SU-DHL-6 (cell line): ENCODE measurements around the gene ATG4C.
"Not testable (repeated sequence)": the region's sequence is repeated elsewhere in the genome, so short reads cannot be mapped to it uniquely, and the experiment has no call there.

Experiments
- H2AFZ ChIP-seq: fragments of 200-600 bp; sonication (generic); 2 replicates; pipeline ENCODE4 v1.6.1; 2014; ENCODE audit warnings: low read depth, mild to moderate bottlenecking, moderate library complexity, mixed read lengths, antibody characterized with exemption, low read length; ENCODE audit not compliant: severe bottlenecking
- H3F3A ChIP-seq: fragments of 200-600 bp; shearing (Covaris generic); 2 replicates; pipeline ENCODE4 v1.6.0; 2016; ENCODE audit warnings: antibody characterized with exemption, mild to moderate bottlenecking; ENCODE audit not compliant: insufficient read depth
- H3K27ac ChIP-seq: fragments of 200-600 bp; sonication (generic); 2 replicates; pipeline ENCODE4 v1.5.1; 2016; ENCODE audit warnings: low read depth, mild to moderate bottlenecking, low read length, moderate library complexity, mixed read lengths
- H3K27me3 ChIP-seq: fragments of 200-600 bp; sonication (generic), shearing (Covaris generic); 2 replicates; pipeline ENCODE4 v1.6.0; 2014; ENCODE audit warnings: mild to moderate bottlenecking, low read length
- H3K36me3 ChIP-seq: fragments of 200-600 bp; sonication (generic); 2 replicates; pipeline ENCODE4 v1.6.1; 2014; ENCODE audit warnings: mild to moderate bottlenecking, low read length, mixed read lengths
- H3K4me2 ChIP-seq: fragments of 300-600, 200-600 bp; shearing (Covaris generic), sonication (generic); 2 replicates; pipeline ENCODE4 v1.6.0; 2014; ENCODE audit warnings: low read length, low read depth, mild to moderate bottlenecking; ENCODE audit not compliant: poor library complexity, severe bottlenecking
- H3K4me3 ChIP-seq: fragments of 200-600 bp; sonication (generic); 2 replicates; pipeline ENCODE4 v1.5.1; 2014; ENCODE audit warnings: antibody characterized with exemption, low read length, mild to moderate bottlenecking, mixed read lengths; ENCODE audit not compliant: insufficient read depth, poor library complexity, severe bottlenecking
- H3K79me2 ChIP-seq: fragments of 200-600 bp; sonication (generic); 2 replicates; pipeline ENCODE4 v1.6.1; 2014; ENCODE audit warnings: mild to moderate bottlenecking, low read length, moderate library complexity; ENCODE audit not compliant: insufficient read depth
- H3K9ac ChIP-seq: fragments of 200-600 bp; sonication (generic); 2 replicates; pipeline ENCODE4 v1.7.0; 2014; ENCODE audit warnings: mild to moderate bottlenecking, low read length
- H3K9me2 ChIP-seq: fragments of 200-600 bp; sonication (generic); replicated peaks from 2 replicates; pipeline ENCODE4 v1.6.1; 2014; ENCODE audit warnings: low read length; ENCODE audit not compliant: insufficient read depth
- H3K9me3 ChIP-seq: fragments of 200-600 bp; sonication (generic); 2 replicates; pipeline ENCODE4 v1.6.1; 2014; ENCODE audit warnings: low read length, mixed read lengths; ENCODE audit not compliant: insufficient read depth
- H4K20me1 ChIP-seq: fragments of 200-600 bp; sonication (generic); 2 replicates; pipeline ENCODE4 v1.6.1; 2014; ENCODE audit warnings: low read depth, mild to moderate bottlenecking, antibody characterized with exemption, low read length, moderate library complexity, mixed read lengths
- EZH2phosphoT487 ChIP-seq: fragments of 200-600 bp; sonication (generic), shearing (Covaris generic); conservative IDR thresholded peaks from 2 replicates; pipeline ENCODE4 v1.6.1; 2018; ENCODE audit warnings: mild to moderate bottlenecking, antibody characterized with exemption, low read length, moderate library complexity, mixed read lengths
- TF ChIP-seq, protein P1 (sequence below): fragments of 200-600 bp; sonication (generic); IDR thresholded peaks from one replicate; pipeline ENCODE4 v1.5.1; 2017; ENCODE audit warnings: antibody characterized with exemption, mild to moderate bottlenecking, low read length, moderate library complexity; ENCODE audit not compliant: insufficient read depth, poor library complexity, severe bottlenecking

The ATG4C gene

DNA sequence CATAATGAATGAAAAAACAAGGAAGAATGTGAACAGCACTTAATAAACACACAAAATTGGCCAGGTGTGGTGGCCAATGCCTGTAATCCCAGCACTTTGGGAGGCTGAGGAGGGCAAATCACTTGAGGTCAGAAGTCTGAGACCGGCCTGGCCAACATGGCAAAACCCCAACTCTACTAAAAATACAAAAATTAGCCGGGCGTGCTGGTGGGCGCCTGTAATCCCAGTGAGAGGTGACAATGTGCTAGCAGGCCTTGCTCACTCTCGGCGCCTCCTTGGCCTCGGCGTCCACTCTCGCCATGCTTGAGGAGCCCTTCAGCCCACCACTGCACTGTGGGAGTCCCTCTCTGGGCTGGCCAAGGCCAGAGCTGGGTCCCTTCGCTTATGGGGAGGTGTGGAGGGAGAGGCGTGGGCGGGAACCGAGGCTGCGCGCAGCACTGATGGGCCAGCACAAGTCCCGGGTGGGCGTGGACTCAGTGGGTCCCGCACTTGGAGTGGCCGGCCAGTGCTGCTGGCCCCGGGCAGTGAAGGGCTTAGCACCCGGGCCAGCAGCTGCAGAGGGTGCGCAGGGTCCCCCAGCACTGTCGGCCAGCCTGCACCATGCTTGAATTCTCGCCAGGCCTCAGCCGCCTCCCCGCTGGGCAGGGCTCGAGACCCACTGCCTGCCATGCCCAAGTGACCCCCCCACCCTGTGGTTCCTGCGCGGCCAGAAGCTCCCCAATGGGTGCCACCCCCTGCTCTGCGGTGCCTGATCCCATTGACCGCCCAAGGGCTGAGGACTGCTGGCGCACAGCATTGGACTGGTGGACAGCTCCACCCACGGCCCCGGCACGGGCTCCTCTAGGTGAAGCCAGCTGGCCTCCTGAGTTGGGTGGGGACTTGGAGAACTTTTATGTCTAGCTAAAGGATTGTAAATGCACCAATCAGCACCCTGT, 30.6 kb upstream of the ATG4C start:
- H3F3A ChIP-seq: no peaks in the 10 kb centered on the region
- no peak for TF ChIP-seq EZH2phosphoT487
- TF ChIP-seq, protein P1, sequence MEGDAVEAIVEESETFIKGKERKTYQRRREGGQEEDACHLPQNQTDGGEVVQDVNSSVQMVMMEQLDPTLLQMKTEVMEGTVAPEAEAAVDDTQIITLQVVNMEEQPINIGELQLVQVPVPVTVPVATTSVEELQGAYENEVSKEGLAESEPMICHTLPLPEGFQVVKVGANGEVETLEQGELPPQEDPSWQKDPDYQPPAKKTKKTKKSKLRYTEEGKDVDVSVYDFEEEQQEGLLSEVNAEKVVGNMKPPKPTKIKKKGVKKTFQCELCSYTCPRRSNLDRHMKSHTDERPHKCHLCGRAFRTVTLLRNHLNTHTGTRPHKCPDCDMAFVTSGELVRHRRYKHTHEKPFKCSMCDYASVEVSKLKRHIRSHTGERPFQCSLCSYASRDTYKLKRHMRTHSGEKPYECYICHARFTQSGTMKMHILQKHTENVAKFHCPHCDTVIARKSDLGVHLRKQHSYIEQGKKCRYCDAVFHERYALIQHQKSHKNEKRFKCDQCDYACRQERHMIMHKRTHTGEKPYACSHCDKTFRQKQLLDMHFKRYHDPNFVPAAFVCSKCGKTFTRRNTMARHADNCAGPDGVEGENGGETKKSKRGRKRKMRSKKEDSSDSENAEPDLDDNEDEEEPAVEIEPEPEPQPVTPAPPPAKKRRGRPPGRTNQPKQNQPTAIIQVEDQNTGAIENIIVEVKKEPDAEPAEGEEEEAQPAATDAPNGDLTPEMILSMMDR: no peak
- H3K9ac ChIP-seq: no peak overlapping the region
- H3K27ac ChIP-seq: no peak overlapping the region
- H3K9me3 ChIP-seq: no peaks in the 10 kb centered on the region
- H3K79me2 ChIP-seq: no peaks in the 10 kb centered on the region
- H2AFZ ChIP-seq: no peak overlapping the region
- H3K36me3 ChIP-seq: no peaks in the 10 kb centered on the region
- H3K4me3 ChIP-seq: no peak overlapping the region
- no peaks in the 10 kb centered on the region for H4K20me1 ChIP-seq
- no peak overlapping the region for H3K4me2 ChIP-seq
- H3K27me3 ChIP-seq: no peaks in the 10 kb centered on the region
- no peaks in the 10 kb centered on the region for H3K9me2 ChIP-seq

- not testable (repeated sequence) for H3K4me2 ChIP-seq, H3K4me3 ChIP-seq, H2AFZ ChIP-seq, H3K27ac ChIP-seq, H3K36me3 ChIP-seq, H3F3A ChIP-seq, H3K79me2 ChIP-seq, H4K20me1 ChIP-seq, H3K9me3 ChIP-seq, H3K9ac ChIP-seq, H3K27me3 ChIP-seq, H3K9me2 ChIP-seq
These were observed 29.0 kb upstream of the ATG4C start for GRCh38 chr1:62754938-62755337.

GRCh38 chr1:62756255-62756884, 27.6 kb upstream of the ATG4C start:
- not testable (repeated sequence) for H3K4me2 ChIP-seq, H3F3A ChIP-seq, H3K27me3 ChIP-seq, H3K27ac ChIP-seq, H4K20me1 ChIP-seq, H3K36me3 ChIP-seq, H3K9ac ChIP-seq, H3K4me3 ChIP-seq, H3K79me2 ChIP-seq, H2AFZ ChIP-seq, H3K9me2 ChIP-seq, H3K9me3 ChIP-seq

DNA sequence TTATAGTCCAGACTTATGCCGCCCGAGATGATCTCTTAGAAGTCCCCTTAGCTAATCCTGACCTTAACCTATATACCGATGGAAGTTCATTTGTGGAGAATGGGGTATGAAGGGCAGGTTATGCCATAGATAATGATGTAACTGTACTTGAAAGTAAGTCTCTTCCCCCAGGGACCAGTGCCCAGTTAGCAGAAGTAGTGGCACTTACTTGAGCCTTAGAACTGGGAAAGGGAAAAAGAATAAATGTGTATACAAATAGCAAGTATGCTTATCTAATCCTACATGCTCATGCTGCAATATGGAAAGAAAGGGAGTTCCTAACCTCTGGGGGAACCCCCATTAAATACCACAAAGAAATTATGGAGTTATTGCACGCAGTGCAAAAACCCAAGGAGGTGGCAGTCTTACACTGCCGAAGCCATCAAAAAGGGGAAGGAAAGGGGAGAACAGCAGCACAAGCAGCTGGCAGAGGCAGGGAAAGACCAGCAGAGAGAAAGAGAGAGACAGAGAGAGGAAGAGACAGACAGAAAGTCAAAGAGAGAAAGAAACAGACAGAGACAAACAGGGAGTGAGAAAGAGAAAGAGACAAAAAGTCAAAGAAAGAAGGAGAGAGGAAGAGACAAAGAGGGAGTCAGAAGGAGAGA, 24.6 kb upstream of the ATG4C start:
- not testable (repeated sequence) for H3K4me3 ChIP-seq, H3K9ac ChIP-seq, H3K79me2 ChIP-seq, H4K20me1 ChIP-seq, H3K4me2 ChIP-seq, H3K27me3 ChIP-seq, H3K9me2 ChIP-seq, H3K27ac ChIP-seq, H3F3A ChIP-seq, H3K36me3 ChIP-seq, H3K9me3 ChIP-seq, H2AFZ ChIP-seq

DNA sequence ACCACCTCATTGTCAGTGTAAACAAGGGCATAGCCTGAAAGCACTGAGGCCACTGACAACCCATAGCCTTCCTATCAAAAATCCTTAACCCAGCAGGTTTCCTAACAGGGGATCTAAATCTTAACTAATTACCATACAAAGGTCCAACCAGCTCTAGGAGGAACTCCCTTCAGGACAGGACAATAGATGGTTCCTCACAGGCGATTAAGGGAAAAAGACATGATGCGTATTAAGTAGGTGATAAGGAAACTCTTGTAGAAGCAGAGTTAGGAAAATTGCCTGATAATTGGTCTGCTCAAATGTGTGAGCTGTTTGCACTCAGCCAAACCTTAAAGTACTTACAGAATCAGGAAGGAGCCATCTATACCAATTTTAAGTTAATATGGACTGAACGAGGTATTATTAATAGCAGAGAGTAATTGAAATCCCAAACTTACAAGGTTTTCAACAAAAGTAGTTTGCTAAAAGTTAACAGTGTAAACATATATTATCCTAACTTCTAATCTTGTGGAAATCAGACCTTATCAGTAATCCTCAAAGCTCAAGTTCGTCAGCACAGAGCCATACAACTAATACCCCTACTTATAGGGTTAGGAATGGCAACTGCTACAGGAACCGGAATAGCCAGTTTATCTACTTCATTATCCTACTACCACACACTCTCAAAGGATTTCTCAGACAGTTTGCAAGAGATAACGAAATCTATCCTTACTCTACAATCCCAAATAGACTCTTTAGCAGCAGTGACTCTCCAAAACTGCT, 23.7 kb upstream of the ATG4C start:
- not testable (repeated sequence) for H3K4me2 ChIP-seq, H3K9me3 ChIP-seq, H3K9me2 ChIP-seq, H3K4me3 ChIP-seq, H4K20me1 ChIP-seq, H3K36me3 ChIP-seq, H3F3A ChIP-seq, H3K27ac ChIP-seq, H3K9ac ChIP-seq, H2AFZ ChIP-seq, H3K79me2 ChIP-seq, H3K27me3 ChIP-seq

GRCh38 chr1:62761223-62761870, 22.6 kb upstream of the ATG4C start:
- not testable (repeated sequence) for H3K4me2 ChIP-seq

More at GRCh38 chr1:62761223-62761870, 22.6 kb upstream of the ATG4C start:
- H3K4me3 ChIP-seq, H3K27me3 ChIP-seq, H3K9me3 ChIP-seq, H3F3A ChIP-seq, H3K27ac ChIP-seq, H2AFZ ChIP-seq, H3K9ac ChIP-seq, H3K9me2 ChIP-seq, H4K20me1 ChIP-seq, H3K79me2 ChIP-seq, H3K36me3 ChIP-seq: not testable (repeated sequence)
